MM.1S (cell line): ENCODE measurements around the gene FBXL19.

Experiments
- CTCF ChIP-seq: fragments of 300-600 bp; sonication (generic); IDR thresholded peaks from 2 replicates; pipeline ENCODE4 v1.5.1; 2016; ENCODE audit warnings: antibody characterized with exemption, low read length, mixed read lengths
- EZH2 ChIP-seq: fragments of 300-600 bp; sonication (generic); optimal IDR thresholded peaks from 2 replicates; pipeline ENCODE3; 2017; ENCODE audit warnings: low read depth, mild to moderate bottlenecking, antibody characterized with exemption, low read length, mixed read lengths

- no peak for TF ChIP-seq CTCF
- TF ChIP-seq EZH2, result no peak
Observed at GRCh38 chr16:30947859-30948666, 24.7 kb downstream of the FBXL19 start.
